HEK293 (cell line): ENCODE data around the gene ZNF76.

Experiments used
- CTCF ChIA-PET: fragments of 350-600 bp; formaldehyde crosslinking; extraction: SDS; loops from one replicate; lab custom pipeline; 2021; ENCODE audit warnings: antibody characterized with exemption; lab: Yijun Ruan, JAX
- POLR2A ChIA-PET: fragments of 300-600 bp; formaldehyde crosslinking; extraction: SDS; loops from one replicate; lab custom pipeline; 2020; ENCODE audit warnings: antibody characterized with exemption, inconsistent platforms; lab: Yijun Ruan, JAX
- H3K27ac ChIP-seq: fragments of 200-500 bp; sonication (Bioruptor generic); 2 replicates; pipeline ENCODE4 v1.5.1; 2014; ENCODE audit warnings: low read depth, low read length, control low read depth, inconsistent platforms; ENCODE audit errors: extremely low read depth
- H3K36me3 ChIP-seq, 2 experiments: fragments of 200-500 bp in 1 of 2; sonication (Bioruptor generic) in 1 of 2; 1 replicate in 1 of 2; 2 replicates in 1 of 2; pipeline ENCODE4 v1.5.1; 2014 to 2017; ENCODE audit warnings: inconsistent platforms in 2 of 2, low read length in 2 of 2; ENCODE audit not compliant: control insufficient read depth in 2 of 2, insufficient read depth in 1 of 2
- H3K4me1 ChIP-seq: fragments of 200-500 bp; sonication (Bioruptor generic); 2 replicates; pipeline ENCODE4 v1.5.1; 2014; ENCODE audit warnings: mild to moderate bottlenecking, low read length, inconsistent platforms; ENCODE audit not compliant: control insufficient read depth, insufficient read depth
- H3K4me3 ChIP-seq: 2 replicates; pipeline ENCODE4 v1.5.1; 2011; ENCODE audit warnings: low read depth, mild to moderate bottlenecking, control low read depth, low read length, moderate library complexity
- H3K9me3 ChIP-seq: fragments of 200-500 bp; sonication (Bioruptor generic); 2 replicates; pipeline ENCODE4 v1.5.1; 2014; ENCODE audit warnings: low read depth, low read length, inconsistent platforms; ENCODE audit not compliant: control insufficient read depth, insufficient read depth
- GLIS2 ChIP-seq: fragments of 450-650 bp; formaldehyde crosslinking; IDR thresholded peaks from 2 replicates; pipeline ENCODE4 v1.5.1; 2016; ENCODE audit warnings: missing biosample characterization, missing genetic modification characterization
- HOXA7 ChIP-seq: sonication (generic); formaldehyde crosslinking; IDR thresholded peaks from 2 replicates; pipeline ENCODE4 v1.8.1; 2022; ENCODE audit warnings: missing genetic modification reagents, borderline replicate concordance
- HOXD13 ChIP-seq: sonication (generic); formaldehyde crosslinking; IDR thresholded peaks from 2 replicates; pipeline ENCODE4 v1.8.0; 2022; ENCODE audit warnings: missing genetic modification reagents, borderline replicate concordance
- MZF1 ChIP-seq: fragments of 450-650 bp; formaldehyde crosslinking; IDR thresholded peaks from 2 replicates; pipeline ENCODE4 v1.5.1; 2017; ENCODE audit warnings: missing biosample characterization, missing genetic modification characterization, borderline replicate concordance
- ZBTB7A ChIP-seq: fragments of 450-650 bp; formaldehyde crosslinking; IDR thresholded peaks from 2 replicates; pipeline ENCODE4 v1.5.1; 2016; ENCODE audit warnings: low read depth, missing biosample characterization, missing genetic modification characterization
- ZBTB8A ChIP-seq: fragments of 450-650 bp; formaldehyde crosslinking; IDR thresholded peaks from 2 replicates; pipeline ENCODE4 v1.5.1; 2016; ENCODE audit warnings: missing biosample characterization, missing genetic modification characterization
- ZNF112 ChIP-seq: fragments of 450-650 bp; formaldehyde crosslinking; IDR thresholded peaks from 2 replicates; pipeline ENCODE4 v1.5.0; 2017; ENCODE audit warnings: missing biosample characterization, missing genetic modification characterization
- ZNF174 ChIP-seq: fragments of 450-650 bp; formaldehyde crosslinking; IDR thresholded peaks from 2 replicates; pipeline ENCODE4 v1.5.0; 2017; ENCODE audit warnings: missing biosample characterization, mild to moderate bottlenecking, missing genetic modification characterization
- ZNF610 ChIP-seq: fragments of 450-650 bp; formaldehyde crosslinking; IDR thresholded peaks from 2 replicates; pipeline ENCODE4 v1.5.1; 2016; ENCODE audit warnings: missing biosample characterization, missing genetic modification characterization, borderline replicate concordance
- ZNF623 ChIP-seq: fragments of 450-650 bp; formaldehyde crosslinking; IDR thresholded peaks from 2 replicates; pipeline ENCODE4 v1.5.1; 2016; ENCODE audit warnings: missing biosample characterization, missing genetic modification characterization
- ZNF76 ChIP-seq: fragments of 450-650 bp; formaldehyde crosslinking; IDR thresholded peaks from 2 replicates; pipeline ENCODE4; 2016; ENCODE audit warnings: low read depth, missing biosample characterization, missing genetic modification characterization, borderline replicate concordance
- TF ChIP-seq, protein P1 (sequence below): fragments of 450-650 bp; formaldehyde crosslinking; IDR thresholded peaks from 2 replicates; pipeline ENCODE4; 2016; ENCODE audit warnings: missing biosample characterization, missing genetic modification characterization
- TF ChIP-seq, protein P2 (sequence below): fragments of 450-650 bp; formaldehyde crosslinking; IDR thresholded peaks from 2 replicates; pipeline ENCODE4 v1.5.1; 2016; ENCODE audit warnings: missing biosample characterization, missing genetic modification characterization
- TF ChIP-seq, protein P3 (sequence below): fragments of 450-650 bp; formaldehyde crosslinking; IDR thresholded peaks from 2 replicates; pipeline ENCODE4 v1.5.1; 2017; ENCODE audit warnings: missing biosample characterization, missing genetic modification characterization
- TF ChIP-seq, protein P4 (sequence below): fragments of 450-650 bp; formaldehyde crosslinking; IDR thresholded peaks from 2 replicates; pipeline ENCODE4 v1.5.1; 2016; ENCODE audit warnings: missing biosample characterization, missing genetic modification characterization
- TF ChIP-seq, protein P5 (sequence below): fragments of 450-650 bp; formaldehyde crosslinking; IDR thresholded peaks from 2 replicates; pipeline ENCODE4 v1.5.1; 2016; ENCODE audit warnings: missing biosample characterization, missing genetic modification characterization
- TF ChIP-seq, protein P6 (sequence below): fragments of 450-650 bp; IDR thresholded peaks from 2 replicates; pipeline ENCODE4 v1.5.1; 2018; ENCODE audit warnings: missing biosample characterization, mild to moderate bottlenecking, missing genetic modification characterization

ZNF76 gene

DNA sequence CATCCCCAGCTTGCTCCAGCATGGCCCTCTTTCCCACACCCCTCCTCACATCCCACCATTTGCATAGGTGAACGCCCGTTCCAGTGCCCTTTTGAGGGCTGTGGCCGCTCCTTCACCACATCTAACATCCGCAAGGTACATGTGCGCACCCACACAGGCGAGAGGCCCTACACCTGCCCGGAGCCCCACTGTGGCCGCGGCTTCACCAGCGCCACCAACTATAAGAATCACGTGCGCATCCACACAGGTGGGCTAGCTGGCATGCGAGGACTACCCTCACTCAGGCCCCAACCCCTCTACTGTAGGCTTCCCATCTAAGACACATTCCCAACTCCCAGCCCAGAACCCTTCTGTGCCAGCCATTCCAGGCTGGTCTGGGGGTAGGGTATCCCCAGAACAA lies 32.0 kb downstream of the ZNF76 start:
- TF ChIP-seq, protein P1, sequence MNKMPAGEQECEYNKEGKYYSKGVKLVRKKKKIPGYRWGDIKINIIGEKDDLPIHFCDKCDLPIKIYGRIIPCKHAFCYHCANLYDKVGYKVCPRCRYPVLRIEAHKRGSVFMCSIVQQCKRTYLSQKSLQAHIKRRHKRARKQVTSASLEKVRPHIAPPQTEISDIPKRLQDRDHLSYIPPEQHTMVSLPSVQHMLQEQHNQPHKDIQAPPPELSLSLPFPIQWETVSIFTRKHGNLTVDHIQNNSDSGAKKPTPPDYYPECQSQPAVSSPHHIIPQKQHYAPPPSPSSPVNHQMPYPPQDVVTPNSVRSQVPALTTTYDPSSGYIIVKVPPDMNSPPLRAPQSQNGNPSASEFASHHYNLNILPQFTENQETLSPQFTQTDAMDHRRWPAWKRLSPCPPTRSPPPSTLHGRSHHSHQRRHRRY (tag by site-specific recombination): no peak
- no peak for TF ChIP-seq ZNF76
- TF ChIP-seq, protein P2, sequence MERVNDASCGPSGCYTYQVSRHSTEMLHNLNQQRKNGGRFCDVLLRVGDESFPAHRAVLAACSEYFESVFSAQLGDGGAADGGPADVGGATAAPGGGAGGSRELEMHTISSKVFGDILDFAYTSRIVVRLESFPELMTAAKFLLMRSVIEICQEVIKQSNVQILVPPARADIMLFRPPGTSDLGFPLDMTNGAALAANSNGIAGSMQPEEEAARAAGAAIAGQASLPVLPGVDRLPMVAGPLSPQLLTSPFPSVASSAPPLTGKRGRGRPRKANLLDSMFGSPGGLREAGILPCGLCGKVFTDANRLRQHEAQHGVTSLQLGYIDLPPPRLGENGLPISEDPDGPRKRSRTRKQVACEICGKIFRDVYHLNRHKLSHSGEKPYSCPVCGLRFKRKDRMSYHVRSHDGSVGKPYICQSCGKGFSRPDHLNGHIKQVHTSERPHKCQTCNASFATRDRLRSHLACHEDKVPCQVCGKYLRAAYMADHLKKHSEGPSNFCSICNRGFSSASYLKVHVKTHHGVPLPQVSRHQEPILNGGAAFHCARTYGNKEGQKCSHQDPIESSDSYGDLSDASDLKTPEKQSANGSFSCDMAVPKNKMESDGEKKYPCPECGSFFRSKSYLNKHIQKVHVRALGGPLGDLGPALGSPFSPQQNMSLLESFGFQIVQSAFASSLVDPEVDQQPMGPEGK (tag by site-specific recombination): no peak
- TF ChIP-seq HOXA7 (CRISPR knock-in tag): no peak
- Histone ChIP-seq H3K36me3 (peaks cover 5 to 87% of the 10 kb centered on the region in 2 experiments; a peak in 2 of 3 replicates), H3K27ac (no peak overlapping the region), H3K4me1 (no peaks in the 10 kb centered on the region), H3K9me3 (no peaks in the 10 kb centered on the region), H3K4me3 (no peak overlapping the region)
- CTCF ChIA-PET: interaction anchor here (0.9 to 3.8 kb wide), 3 partner anchors 13 to 160 kb away, joined by 3 to 32 read pairs (median 3); no protein-coding TSS in a partner anchor
- POLR2A ChIA-PET: no interaction called here

DNA sequence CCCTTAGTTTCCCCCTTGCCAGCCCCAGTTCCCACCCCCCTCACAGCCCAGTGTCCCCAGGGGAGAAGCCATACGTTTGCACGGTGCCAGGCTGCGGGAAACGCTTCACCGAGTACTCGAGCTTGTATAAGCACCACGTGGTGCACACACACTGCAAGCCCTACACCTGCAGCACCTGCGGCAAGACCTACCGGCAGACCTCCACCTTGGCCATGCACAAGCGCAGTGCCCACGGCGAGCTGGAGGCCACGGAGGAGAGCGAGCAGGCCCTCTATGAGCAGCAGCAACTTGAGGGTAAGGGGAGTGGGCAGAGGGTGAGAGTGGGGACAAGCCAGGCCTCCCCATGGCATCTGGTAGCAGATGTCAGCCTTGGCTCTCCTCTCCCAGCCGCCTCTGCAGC lies 33.0 kb downstream of the ZNF76 start:
- Histone ChIP-seq H3K27ac (no peak overlapping the region), H3K36me3 (peaks cover 5 to 77% of the 10 kb centered on the region in 2 experiments; a peak in 2 of 3 replicates), H3K9me3 (no peaks in the 10 kb centered on the region), H3K4me3 (no peak overlapping the region), H3K4me1 (no peaks in the 10 kb centered on the region)
- ChIA-PET CTCF (interaction anchor here (0.6 to 5.9 kb wide), 11 partner anchors 12 to 356 kb away, joined by 3 to 74 read pairs (median 7); partner anchors contain the start of genes FANCE and PPARD), POLR2A (no interaction called here)
- TF ChIP-seq ZBTB7A: no peak
- TF ChIP-seq, protein P3, sequence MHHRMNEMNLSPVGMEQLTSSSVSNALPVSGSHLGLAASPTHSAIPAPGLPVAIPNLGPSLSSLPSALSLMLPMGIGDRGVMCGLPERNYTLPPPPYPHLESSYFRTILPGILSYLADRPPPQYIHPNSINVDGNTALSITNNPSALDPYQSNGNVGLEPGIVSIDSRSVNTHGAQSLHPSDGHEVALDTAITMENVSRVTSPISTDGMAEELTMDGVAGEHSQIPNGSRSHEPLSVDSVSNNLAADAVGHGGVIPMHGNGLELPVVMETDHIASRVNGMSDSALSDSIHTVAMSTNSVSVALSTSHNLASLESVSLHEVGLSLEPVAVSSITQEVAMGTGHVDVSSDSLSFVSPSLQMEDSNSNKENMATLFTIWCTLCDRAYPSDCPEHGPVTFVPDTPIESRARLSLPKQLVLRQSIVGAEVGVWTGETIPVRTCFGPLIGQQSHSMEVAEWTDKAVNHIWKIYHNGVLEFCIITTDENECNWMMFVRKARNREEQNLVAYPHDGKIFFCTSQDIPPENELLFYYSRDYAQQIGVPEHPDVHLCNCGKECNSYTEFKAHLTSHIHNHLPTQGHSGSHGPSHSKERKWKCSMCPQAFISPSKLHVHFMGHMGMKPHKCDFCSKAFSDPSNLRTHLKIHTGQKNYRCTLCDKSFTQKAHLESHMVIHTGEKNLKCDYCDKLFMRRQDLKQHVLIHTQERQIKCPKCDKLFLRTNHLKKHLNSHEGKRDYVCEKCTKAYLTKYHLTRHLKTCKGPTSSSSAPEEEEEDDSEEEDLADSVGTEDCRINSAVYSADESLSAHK (tag by site-specific recombination): no peak
- TF ChIP-seq ZNF623 (tag by site-specific recombination): no peak
- no peak for TF ChIP-seq ZNF112 (tag by site-specific recombination)
- no peak for TF ChIP-seq ZNF610 (tag by site-specific recombination)
- TF ChIP-seq ZNF174 (tag by site-specific recombination): no peak
- TF ChIP-seq GLIS2 (tag by site-specific recombination): no peak
- TF ChIP-seq MZF1: no peak
- TF ChIP-seq, protein P4, sequence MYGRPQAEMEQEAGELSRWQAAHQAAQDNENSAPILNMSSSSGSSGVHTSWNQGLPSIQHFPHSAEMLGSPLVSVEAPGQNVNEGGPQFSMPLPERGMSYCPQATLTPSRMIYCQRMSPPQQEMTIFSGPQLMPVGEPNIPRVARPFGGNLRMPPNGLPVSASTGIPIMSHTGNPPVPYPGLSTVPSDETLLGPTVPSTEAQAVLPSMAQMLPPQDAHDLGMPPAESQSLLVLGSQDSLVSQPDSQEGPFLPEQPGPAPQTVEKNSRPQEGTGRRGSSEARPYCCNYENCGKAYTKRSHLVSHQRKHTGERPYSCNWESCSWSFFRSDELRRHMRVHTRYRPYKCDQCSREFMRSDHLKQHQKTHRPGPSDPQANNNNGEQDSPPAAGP (tag by site-specific recombination): no peak
- TF ChIP-seq, protein P5, sequence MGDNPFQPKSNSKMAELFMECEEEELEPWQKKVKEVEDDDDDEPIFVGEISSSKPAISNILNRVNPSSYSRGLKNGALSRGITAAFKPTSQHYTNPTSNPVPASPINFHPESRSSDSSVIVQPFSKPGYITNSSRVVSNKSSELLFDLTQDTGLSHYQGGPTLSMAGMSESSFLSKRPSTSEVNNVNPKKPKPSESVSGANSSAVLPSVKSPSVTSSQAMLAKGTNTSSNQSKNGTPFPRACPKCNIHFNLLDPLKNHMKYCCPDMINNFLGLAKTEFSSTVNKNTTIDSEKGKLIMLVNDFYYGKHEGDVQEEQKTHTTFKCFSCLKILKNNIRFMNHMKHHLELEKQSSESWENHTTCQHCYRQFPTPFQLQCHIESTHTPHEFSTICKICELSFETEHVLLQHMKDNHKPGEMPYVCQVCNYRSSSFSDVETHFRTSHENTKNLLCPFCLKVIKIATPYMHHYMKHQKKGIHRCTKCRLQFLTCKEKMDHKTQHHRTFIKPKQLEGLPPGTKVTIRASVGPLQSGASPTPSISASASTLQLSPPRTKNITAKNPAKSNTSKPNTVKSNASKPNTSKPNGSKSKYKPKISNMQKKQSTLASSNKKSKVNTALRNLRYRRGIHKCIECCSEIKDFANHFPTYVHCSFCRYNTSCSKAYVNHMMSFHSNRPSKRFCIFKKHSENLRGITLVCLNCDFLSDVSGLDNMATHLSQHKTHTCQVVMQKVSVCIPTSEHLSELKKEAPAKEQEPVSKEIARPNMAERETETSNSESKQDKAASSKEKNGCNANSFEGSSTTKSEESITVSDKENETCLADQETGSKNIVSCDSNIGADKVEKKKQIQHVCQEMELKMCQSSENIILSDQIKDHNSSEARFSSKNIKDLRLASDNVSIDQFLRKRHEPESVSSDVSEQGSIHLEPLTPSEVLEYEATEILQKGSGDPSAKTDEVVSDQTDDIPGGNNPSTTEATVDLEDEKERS (tag by site-specific recombination): no peak
- no peak for TF ChIP-seq ZBTB8A (tag by site-specific recombination)
- TF ChIP-seq, protein P6, sequence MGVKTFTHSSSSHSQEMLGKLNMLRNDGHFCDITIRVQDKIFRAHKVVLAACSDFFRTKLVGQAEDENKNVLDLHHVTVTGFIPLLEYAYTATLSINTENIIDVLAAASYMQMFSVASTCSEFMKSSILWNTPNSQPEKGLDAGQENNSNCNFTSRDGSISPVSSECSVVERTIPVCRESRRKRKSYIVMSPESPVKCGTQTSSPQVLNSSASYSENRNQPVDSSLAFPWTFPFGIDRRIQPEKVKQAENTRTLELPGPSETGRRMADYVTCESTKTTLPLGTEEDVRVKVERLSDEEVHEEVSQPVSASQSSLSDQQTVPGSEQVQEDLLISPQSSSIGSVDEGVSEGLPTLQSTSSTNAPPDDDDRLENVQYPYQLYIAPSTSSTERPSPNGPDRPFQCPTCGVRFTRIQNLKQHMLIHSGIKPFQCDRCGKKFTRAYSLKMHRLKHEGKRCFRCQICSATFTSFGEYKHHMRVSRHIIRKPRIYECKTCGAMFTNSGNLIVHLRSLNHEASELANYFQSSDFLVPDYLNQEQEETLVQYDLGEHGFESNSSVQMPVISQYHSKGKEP (tag by site-specific recombination): no peak
- no peak for TF ChIP-seq HOXD13
